Left ventricle myocardium inferior (tissue), 1 donor: ENCODE results near the gene CRACR2A. TPM values are rescaled to one million over a fixed set of nuclear protein-coding genes. Genes with fewer than 3 reads are reported as not detected.

Experiments
- DNase-seq: peaks from one replicate; pipeline ENCODE4 v3.0.0-alpha.2; 2020
- H3K27ac ChIP-seq: fragments of 200-600 bp; replicated peaks from 2 replicates; pipeline ENCODE4 v1.8.0; 2021
- H3K27me3 ChIP-seq: fragments of 200-600 bp; 2 replicates; pipeline ENCODE4 v1.8.0; 2021; ENCODE audit warnings: low read depth
- H3K36me3 ChIP-seq: fragments of 200-600 bp; 2 replicates; pipeline ENCODE4 v1.8.0; 2021
- H3K4me1 ChIP-seq: fragments of 200-600 bp; 2 replicates; pipeline ENCODE4 v1.8.0; 2021
- H3K4me3 ChIP-seq: fragments of 200-600 bp; 2 replicates; pipeline ENCODE4 v1.8.0; 2021; ENCODE audit warnings: mild to moderate bottlenecking, moderate library complexity
- H3K9me3 ChIP-seq: fragments of 200-600 bp; replicated peaks from 2 replicates; pipeline ENCODE4 v1.8.0; 2021
- intact Hi-C: fragments of 100-400 bp; cut with micrococcal nuclease; formaldehyde crosslinking; loops from one replicate; pipeline ENCODE4 v1.11.0; 2022
- total RNA-seq: library from RNA; stranded (reverse); fragmentation: NEBNext Ultra II Directional; extraction: Animal tissue kit (Norgen Biotek cat#: 25700); gene quantifications from one replicate; pipeline ENCODE4 v1.2.1, GENCODE V29; 2021
- TF ChIP-seq, protein P1 (sequence below): fragments of 200-600 bp; IDR thresholded peaks from 2 replicates; pipeline ENCODE4 v1.8.0; 2021; ENCODE audit warnings: antibody characterized with exemption, mild to moderate bottlenecking, borderline replicate concordance
- donor health status: DM: no; HTN: yes; CAD: no; lungs with severe emphysema.

The CRACR2A gene
- total RNA-seq, 1 donor from 2014 or later = 7.6 TPM

DNA sequence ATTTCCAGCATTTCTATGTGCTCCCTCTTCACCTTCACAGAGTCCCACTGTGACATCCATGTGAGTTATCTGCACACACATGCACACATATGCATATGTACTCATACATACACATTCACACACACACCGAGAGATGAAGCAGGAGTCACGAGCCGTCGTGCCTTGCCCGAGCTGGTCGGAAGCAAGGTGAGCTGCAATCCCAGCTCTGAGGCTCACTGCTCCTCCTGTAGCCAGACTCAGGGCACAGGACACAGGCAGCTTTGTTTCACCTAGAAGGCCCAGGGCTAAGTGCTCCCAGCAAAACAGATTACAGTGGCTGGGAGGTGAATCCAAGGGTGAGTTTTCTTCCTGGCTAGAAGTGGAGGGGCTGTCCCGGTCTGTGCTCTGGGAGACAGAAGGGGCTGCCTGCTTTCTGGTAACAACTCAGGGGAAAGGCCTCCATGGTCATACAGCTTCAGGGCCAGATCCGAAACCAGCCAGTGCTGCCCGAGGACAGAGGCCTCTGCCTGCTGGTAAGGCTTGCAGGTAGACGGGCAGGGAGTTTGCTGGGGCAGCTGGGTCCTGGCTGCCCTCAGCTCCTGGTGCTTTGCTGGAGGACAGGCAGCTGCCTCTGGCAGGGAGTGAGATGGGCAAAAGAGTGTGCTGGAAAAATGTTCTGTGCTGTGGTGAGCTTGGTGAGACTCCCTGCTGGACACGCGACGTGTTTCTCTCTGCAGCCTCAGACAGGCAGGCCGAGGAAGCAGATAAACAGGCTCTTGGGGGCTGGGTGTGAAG, 123.7 kb downstream of the CRACR2A start:
- TF ChIP-seq, protein P1, sequence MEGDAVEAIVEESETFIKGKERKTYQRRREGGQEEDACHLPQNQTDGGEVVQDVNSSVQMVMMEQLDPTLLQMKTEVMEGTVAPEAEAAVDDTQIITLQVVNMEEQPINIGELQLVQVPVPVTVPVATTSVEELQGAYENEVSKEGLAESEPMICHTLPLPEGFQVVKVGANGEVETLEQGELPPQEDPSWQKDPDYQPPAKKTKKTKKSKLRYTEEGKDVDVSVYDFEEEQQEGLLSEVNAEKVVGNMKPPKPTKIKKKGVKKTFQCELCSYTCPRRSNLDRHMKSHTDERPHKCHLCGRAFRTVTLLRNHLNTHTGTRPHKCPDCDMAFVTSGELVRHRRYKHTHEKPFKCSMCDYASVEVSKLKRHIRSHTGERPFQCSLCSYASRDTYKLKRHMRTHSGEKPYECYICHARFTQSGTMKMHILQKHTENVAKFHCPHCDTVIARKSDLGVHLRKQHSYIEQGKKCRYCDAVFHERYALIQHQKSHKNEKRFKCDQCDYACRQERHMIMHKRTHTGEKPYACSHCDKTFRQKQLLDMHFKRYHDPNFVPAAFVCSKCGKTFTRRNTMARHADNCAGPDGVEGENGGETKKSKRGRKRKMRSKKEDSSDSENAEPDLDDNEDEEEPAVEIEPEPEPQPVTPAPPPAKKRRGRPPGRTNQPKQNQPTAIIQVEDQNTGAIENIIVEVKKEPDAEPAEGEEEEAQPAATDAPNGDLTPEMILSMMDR = no peak
- DNase-seq = no peak

DNA sequence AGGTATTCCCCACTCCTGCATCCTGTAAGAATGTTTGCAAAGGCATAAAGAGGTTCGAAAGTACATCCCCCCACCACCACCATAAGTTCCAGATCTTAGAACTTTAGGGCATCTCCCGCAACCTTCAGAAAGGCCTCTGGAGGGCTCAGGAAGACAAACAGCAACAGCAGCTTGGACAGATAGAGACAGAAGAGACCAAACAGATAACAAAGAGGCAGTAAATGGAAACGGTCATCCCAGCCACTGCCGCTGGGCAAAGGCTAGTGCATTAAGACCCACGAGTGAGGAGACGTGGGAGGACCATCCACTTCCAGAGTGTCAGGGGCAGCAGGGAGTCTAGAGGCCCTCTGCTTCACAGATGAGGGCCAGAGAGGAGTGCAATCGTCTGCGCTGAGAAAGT, 124.3 kb downstream of the CRACR2A start:
- TF ChIP-seq, protein P1 = no peak
- Histone ChIP-seq H3K27me3 (no peaks in the 10 kb centered on the region), H3K9me3 (no peaks in the 10 kb centered on the region), H3K4me3 (no peak overlapping the region), H3K4me1 (peaks cover 9% of the 10 kb centered on the region), H3K36me3 (no peaks in the 10 kb centered on the region), H3K27ac (no peak overlapping the region)
- no peak for DNase-seq
- intact Hi-C loops = no loop called here

More for the DNA sequence above, 123.7 kb downstream of the CRACR2A start:
- no peak overlapping the region for H3K4me3 ChIP-seq
- peaks cover 9% of the 10 kb centered on the region for H3K4me1 ChIP-seq
- peak overlapping the region; percentile 55 for H3K27ac ChIP-seq
- H3K36me3 ChIP-seq = no peaks in the 10 kb centered on the region
- H3K9me3 ChIP-seq = no peaks in the 10 kb centered on the region
- no peaks in the 10 kb centered on the region for H3K27me3 ChIP-seq
- intact Hi-C loops = no loop called here

DNA sequence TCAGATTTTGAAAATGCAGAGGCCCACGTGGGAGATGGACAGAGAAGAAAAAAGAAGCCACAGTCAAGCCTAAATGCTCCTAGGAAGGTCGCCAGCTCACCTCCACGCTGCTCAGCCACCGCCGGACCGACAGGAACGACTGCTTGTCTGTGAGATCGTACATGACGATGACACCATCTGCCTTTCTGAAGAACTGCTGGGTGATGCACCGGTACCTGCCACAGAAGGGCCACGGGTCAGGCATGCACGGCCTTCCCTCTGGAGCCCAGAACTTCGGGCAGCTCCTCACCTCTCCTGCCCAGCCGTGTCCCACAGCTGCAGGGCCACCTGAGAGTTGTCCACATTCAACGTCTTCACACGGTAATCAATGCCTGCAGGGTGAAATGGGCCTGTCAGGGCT, 125.6 kb downstream of the CRACR2A start:
- TF ChIP-seq, protein P1 = no peak
- H3K4me1 ChIP-seq = peaks cover 15% of the 10 kb centered on the region
- intact Hi-C loops = no loop called here
- no peaks in the 10 kb centered on the region for H3K9me3 ChIP-seq
- H3K4me3 ChIP-seq = no peak overlapping the region
- no peaks in the 10 kb centered on the region for H3K36me3 ChIP-seq
- DNase-seq = no peak
- no peak overlapping the region for H3K27ac ChIP-seq
- no peaks in the 10 kb centered on the region for H3K27me3 ChIP-seq

DNA sequence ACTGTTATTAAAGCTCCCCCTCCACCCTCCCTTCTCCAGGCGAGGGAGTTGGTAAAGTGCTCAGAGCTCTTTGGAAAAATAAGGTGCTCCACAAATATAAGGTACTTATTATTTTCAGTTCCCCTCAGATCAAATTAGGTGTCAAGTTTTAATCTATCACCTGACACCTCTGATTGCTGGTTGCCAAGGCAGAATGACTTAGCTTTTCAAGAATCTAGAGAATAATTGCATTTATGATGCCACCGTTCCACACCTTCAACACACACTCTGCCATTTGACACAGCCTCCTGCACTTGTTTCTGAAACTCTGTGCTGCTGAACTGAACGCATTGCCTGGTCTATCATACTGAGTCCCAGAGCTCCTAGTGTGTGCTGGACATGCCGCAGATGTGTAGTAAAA, 128.6 kb downstream of the CRACR2A start:
- DNase-seq = no peak
- Histone ChIP-seq H3K36me3 (no peaks in the 10 kb centered on the region), H3K9me3 (no peaks in the 10 kb centered on the region), H3K4me1 (peaks cover 15% of the 10 kb centered on the region), H3K4me3 (no peak overlapping the region), H3K27me3 (no peaks in the 10 kb centered on the region), H3K27ac (no peak overlapping the region)
- intact Hi-C loops = no loop called here
- TF ChIP-seq, protein P1 = no peak

DNA sequence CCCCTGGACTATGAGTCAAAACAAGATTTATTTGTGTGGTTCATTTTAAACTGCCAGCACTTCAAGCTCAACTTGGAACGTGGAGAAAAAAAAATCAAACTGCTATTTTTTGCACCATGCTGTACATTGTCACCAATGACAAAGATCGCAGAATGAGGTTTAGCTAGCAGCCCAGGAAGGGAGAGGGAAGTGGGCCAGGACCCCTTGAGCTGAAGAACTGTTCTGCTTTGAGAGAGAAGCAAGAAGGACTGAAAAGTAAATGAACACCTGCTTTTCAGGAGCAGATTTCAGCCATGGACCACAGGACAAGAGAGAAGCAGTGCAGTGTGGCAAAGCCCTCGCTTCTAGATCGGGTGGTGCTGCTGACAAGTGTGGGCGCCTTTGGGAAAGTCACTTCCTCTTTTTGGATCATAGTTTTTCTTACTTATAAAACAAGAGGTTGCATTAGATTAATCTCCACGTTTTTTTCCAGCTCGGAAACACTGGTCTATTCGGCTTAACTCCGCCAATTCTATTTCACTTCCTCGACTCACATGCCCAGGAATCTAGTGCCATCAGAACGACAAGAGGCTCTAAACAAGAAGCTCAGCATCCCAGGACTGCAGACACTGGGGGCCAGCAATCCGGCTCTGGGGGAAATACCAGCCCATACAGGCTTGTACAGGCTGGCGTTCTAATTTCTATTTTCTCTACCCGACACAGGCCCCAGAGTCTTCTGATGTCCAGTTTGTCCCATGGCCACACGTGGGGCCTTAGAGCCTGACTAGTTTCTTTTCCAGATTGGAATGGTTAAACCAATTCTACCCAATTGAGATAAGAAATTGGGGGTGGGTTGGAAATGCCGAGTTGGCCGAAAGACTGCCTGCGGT, 129.9 kb downstream of the CRACR2A start:
- peaks cover 9% of the 10 kb centered on the region for H3K4me1 ChIP-seq
- H3K36me3 ChIP-seq = no peaks in the 10 kb centered on the region
- no peaks in the 10 kb centered on the region for H3K27me3 ChIP-seq
- H3K27ac ChIP-seq = no peak overlapping the region
- DNase-seq = no peak
- intact Hi-C loops = no loop called here
- no peaks in the 10 kb centered on the region for H3K9me3 ChIP-seq
- H3K4me3 ChIP-seq = no peak overlapping the region
- TF ChIP-seq, protein P1 = no peak
